Endothelial cell (in vitro differentiated cells): ENCODE data around the gene PANK4. TPM values are rescaled to one million over a fixed set of nuclear protein-coding genes. Genes with fewer than 3 reads are reported as not detected.

Source experiments
- DNase-seq: peaks from one replicate; pipeline ENCODE4 v3.0.0; 2021; ENCODE audit warnings: low spot score
- H3K27ac Mint-ChIP-seq: one replicate; pipeline ENCODE4 v1.8.0; 2021; ENCODE audit warnings: mixed read lengths, inconsistent platforms; ENCODE audit not compliant: unreplicated experiment
- H3K27me3 Mint-ChIP-seq: one replicate; pipeline ENCODE4 v1.8.0; 2021; ENCODE audit warnings: mild to moderate bottlenecking, moderate library complexity, mixed read lengths, inconsistent platforms; ENCODE audit not compliant: unreplicated experiment
- H3K36me3 Mint-ChIP-seq: one replicate; pipeline ENCODE4 v1.8.0; 2021; ENCODE audit warnings: mild to moderate bottlenecking, low read depth, mixed read lengths, inconsistent platforms; ENCODE audit not compliant: unreplicated experiment
- H3K4me1 Mint-ChIP-seq: one replicate; pipeline ENCODE4 v1.8.0; 2021; ENCODE audit warnings: mild to moderate bottlenecking, mixed read lengths, inconsistent platforms; ENCODE audit not compliant: unreplicated experiment
- H3K4me3 Mint-ChIP-seq: one replicate; pipeline ENCODE4 v1.8.0; 2021; ENCODE audit warnings: mild to moderate bottlenecking, mixed read lengths, inconsistent platforms; ENCODE audit not compliant: unreplicated experiment
- H3K9me3 Mint-ChIP-seq: one replicate; pipeline ENCODE4 v1.8.0; 2021; ENCODE audit warnings: mixed read lengths, inconsistent platforms; ENCODE audit not compliant: unreplicated experiment
- total RNA-seq: library from RNA; stranded (reverse); fragmentation: NEBNext Ultra II Directional; extraction: Animal tissue kit (Norgen Biotek cat#: 25700); gene quantifications from one replicate; pipeline ENCODE4 v1.2.1, GENCODE V29; 2021; ENCODE audit not compliant: unreplicated experiment
- TF ChIP-seq, protein P1 (sequence below): fragments of 200-600 bp; sonication (generic); IDR thresholded peaks from one replicate; pipeline ENCODE4 v1.5.0; 2021; ENCODE audit warnings: antibody characterized with exemption; ENCODE audit not compliant: unreplicated experiment

PANK4 gene
- total RNA-seq, 1 donor from 2014 or later: 32.3 TPM

DNA sequence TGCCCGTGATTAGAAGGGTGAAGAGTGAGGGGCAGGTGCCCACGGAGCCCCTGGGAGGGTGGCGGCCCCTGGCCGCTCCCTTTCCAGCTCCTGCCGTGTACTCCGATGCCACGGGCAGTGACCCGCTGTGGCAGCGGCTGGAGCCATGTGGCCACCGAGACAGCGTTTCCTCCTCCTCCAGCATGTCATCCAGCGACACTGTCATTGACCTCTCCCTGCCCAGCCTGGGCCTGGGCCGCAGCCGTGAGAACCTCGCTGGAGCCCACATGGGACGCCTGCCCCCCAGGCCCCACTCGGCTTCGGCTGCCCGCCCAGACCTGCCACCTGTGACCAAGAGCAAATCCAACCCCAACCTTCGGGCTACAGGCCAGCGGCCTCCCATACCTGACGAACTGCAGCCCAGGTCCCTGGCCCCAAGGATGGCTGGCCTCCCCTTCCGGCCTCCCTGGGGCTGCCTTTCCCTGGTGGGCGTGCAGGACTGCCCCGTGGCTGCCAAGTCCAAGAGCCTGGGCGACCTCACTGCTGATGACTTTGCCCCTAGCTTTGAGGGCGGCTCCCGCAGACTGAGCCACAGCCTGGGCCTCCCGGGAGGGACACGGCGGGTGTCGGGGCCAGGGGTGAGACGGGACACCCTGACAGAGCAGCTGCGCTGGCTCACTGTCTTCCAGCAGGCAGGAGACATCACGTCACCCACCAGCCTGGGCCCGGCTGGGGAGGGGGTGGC, 22.0 kb downstream of the PANK4 start:
- H3K36me3 Mint-ChIP-seq: peaks cover 3% of the 10 kb centered on the region
- H3K27ac Mint-ChIP-seq: no peak overlapping the region
- H3K27me3 Mint-ChIP-seq: no peaks in the 10 kb centered on the region
- TF ChIP-seq, protein P1, sequence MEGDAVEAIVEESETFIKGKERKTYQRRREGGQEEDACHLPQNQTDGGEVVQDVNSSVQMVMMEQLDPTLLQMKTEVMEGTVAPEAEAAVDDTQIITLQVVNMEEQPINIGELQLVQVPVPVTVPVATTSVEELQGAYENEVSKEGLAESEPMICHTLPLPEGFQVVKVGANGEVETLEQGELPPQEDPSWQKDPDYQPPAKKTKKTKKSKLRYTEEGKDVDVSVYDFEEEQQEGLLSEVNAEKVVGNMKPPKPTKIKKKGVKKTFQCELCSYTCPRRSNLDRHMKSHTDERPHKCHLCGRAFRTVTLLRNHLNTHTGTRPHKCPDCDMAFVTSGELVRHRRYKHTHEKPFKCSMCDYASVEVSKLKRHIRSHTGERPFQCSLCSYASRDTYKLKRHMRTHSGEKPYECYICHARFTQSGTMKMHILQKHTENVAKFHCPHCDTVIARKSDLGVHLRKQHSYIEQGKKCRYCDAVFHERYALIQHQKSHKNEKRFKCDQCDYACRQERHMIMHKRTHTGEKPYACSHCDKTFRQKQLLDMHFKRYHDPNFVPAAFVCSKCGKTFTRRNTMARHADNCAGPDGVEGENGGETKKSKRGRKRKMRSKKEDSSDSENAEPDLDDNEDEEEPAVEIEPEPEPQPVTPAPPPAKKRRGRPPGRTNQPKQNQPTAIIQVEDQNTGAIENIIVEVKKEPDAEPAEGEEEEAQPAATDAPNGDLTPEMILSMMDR: no peak
- H3K4me1 Mint-ChIP-seq: no peaks in the 10 kb centered on the region
- H3K4me3 Mint-ChIP-seq: no peak overlapping the region
- no peaks in the 10 kb centered on the region for H3K9me3 Mint-ChIP-seq
- DNase-seq: no peak

DNA sequence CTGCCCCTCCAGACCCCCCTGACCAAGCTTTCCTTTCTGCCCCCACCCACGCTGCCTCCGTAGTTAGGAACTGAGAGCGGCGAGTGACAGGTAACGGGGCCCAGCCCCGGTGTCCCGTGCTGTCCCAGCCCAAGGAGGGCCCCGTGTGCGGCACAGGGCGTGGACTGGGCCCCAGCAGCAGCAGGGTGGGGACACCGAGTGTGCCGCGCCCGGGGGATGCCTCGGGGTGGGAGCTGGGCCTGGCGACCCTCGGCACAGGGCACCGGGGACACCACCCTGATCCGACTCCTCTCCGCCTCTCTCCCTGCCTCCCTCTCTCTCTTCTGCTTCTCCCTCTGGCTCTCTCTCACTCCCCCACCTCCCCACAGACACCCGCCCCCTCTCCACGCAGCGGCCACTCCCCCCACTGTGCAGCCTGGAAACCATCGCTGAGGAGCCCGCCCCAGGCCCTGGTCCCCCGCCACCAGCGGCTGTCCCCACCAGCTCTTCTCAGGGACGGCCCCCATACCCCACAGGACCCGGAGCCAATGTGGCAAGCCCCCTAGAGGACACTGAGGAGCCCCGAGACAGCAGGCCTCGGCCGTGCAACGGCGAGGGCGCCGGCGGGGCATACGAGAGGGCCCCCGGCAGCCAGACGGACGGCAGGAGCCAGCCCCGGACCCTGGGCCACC, 22.7 kb downstream of the PANK4 start:
- Mint-ChIP-seq H3K27ac (no peak overlapping the region), H3K9me3 (no peaks in the 10 kb centered on the region), H3K4me3 (no peak overlapping the region), H3K4me1 (no peaks in the 10 kb centered on the region), H3K36me3 (no peaks in the 10 kb centered on the region), H3K27me3 (no peaks in the 10 kb centered on the region)
- no peak for DNase-seq
- TF ChIP-seq, protein P1: no peak

DNA sequence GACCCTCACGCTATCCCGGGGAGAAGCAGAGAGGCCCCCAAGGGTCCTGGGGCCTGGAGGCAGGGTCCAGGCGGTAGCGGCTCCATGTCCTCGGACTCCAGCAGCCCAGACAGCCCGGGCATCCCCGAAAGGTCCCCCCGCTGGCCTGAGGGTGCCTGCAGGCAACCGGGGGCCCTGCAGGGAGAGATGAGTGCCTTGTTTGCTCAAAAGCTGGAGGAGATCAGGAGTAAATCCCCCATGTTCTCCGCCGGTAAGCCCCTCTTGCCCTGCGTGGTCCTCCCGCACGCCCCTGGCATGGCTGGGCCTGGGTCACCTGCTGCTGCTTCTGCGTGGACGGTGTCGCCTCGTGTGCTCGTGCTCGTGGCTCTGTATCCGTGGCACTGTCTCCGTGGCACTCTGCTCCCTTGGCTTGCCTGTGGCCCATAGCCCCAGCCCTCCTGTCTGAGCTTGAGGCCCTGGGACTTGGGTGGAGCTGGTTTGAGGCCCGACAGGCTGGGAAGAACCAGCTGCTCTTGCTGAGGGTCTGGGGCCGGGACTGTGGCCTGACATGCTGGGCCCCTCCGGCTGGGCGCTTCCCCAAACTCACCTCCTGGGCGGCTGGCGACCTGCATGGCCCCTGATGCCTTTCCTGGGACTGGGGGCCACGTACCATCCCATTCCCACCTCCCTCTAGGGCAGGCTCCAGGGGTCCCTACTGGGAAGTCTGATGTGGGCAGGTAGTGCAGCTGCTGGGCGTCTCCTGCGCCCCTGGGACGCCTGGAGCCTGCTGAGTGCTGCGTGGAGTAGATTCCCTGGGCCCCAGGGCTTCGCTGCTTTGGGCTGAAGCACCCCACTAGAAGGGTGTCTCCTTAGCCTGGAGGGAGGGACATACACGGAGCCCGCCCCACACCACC, 23.5 kb downstream of the PANK4 start:
- H3K4me1 Mint-ChIP-seq: no peaks in the 10 kb centered on the region
- H3K4me3 Mint-ChIP-seq: no peak overlapping the region
- TF ChIP-seq, protein P1: no peak
- no peak for DNase-seq
- no peak overlapping the region for H3K27ac Mint-ChIP-seq
- no peaks in the 10 kb centered on the region for H3K9me3 Mint-ChIP-seq
- H3K27me3 Mint-ChIP-seq: no peaks in the 10 kb centered on the region
- no peaks in the 10 kb centered on the region for H3K36me3 Mint-ChIP-seq

DNA sequence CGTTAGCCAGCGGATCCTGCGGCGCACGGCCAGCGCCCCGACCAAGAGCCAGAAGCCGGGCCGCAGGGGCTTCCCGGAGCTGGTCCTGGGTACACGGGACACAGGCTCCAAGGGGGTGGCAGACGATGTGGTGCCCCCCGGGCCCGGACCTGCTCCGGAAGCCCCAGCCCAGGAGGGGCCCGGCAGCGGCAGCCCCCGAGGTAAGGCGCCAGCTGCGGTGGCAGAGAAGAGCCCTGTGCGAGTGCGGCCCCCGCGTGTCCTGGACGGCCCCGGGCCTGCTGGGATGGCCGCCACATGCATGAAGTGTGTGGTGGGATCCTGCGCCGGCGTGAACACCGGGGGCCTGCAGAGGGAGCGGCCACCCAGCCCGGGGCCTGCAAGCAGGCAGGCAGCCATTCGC, 24.2 kb downstream of the PANK4 start:
- Mint-ChIP-seq H3K27ac (no peak overlapping the region), H3K4me3 (no peak overlapping the region), H3K4me1 (no peaks in the 10 kb centered on the region), H3K36me3 (no peaks in the 10 kb centered on the region), H3K9me3 (no peaks in the 10 kb centered on the region), H3K27me3 (no peaks in the 10 kb centered on the region)
- TF ChIP-seq, protein P1: no peak
- no peak for DNase-seq

DNA sequence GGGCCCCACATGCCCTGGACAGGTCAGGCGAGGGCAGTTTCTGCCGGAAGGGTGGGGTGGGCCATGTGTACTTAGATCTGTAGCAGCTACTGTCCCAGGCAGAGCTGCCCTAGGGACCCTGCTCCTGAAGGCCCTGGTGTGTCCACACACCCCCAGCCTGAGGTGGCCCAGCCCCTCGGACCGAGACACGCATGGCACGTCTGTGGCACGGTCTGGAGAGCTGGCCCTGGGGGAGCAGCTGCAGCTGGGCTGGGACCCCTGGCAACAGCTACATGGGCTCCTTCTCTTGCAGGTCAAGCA, 24.6 kb downstream of the PANK4 start:
- Mint-ChIP-seq H3K27ac (no peak overlapping the region), H3K9me3 (no peaks in the 10 kb centered on the region), H3K4me3 (no peak overlapping the region), H3K27me3 (no peaks in the 10 kb centered on the region), H3K4me1 (no peaks in the 10 kb centered on the region), H3K36me3 (no peaks in the 10 kb centered on the region)
- TF ChIP-seq, protein P1: no peak
- no peak for DNase-seq
